Type B pancreatic cell (in vitro differentiated cells): ENCODE measurements around the gene PAPOLA. TPM values are rescaled to one million over a fixed set of nuclear protein-coding genes. Genes with fewer than 3 reads are reported as not detected.

ENCODE experiments used
- DNase-seq: peaks from one replicate; pipeline ENCODE4 v3.0.0; 2021; ENCODE audit warnings: mixed read lengths; ENCODE audit not compliant: unreplicated experiment; ENCODE audit errors: extremely low spot score
- H3K27ac Mint-ChIP-seq: 2 replicates; pipeline ENCODE4 v1.8.0; 2021; ENCODE audit warnings: mild to moderate bottlenecking, mixed read lengths
- H3K27me3 Mint-ChIP-seq: 2 replicates; pipeline ENCODE4 v1.8.0; 2021; ENCODE audit warnings: mixed read lengths
- H3K36me3 Mint-ChIP-seq: 2 replicates; pipeline ENCODE4 v1.8.0; 2021; ENCODE audit warnings: mixed read lengths
- H3K4me1 Mint-ChIP-seq: one replicate; pipeline ENCODE4 v1.8.0; 2021; ENCODE audit warnings: mixed read lengths; ENCODE audit not compliant: unreplicated experiment
- H3K4me3 Mint-ChIP-seq: 2 replicates; pipeline ENCODE4 v1.8.0; 2021; ENCODE audit warnings: mild to moderate bottlenecking, mixed read lengths
- H3K9me3 Mint-ChIP-seq: 2 replicates; pipeline ENCODE4 v1.8.0; 2021; ENCODE audit warnings: mixed read lengths
- total RNA-seq: library from RNA; stranded (reverse); gene quantifications from 2 replicates; pipeline ENCODE4 v1.2.1, GENCODE V29; 2021; ENCODE audit warnings: low replicate concordance
- TF ChIP-seq, protein P1 (sequence below): fragments of 200-600 bp; sonication (generic); conservative IDR thresholded peaks from 2 replicates; pipeline ENCODE4 v1.5.0; 2021; ENCODE audit warnings: antibody characterized with exemption, mild to moderate bottlenecking

Gene PAPOLA
- total RNA-seq, 1 donor from 2014 or later, result 210 TPM

DNA sequence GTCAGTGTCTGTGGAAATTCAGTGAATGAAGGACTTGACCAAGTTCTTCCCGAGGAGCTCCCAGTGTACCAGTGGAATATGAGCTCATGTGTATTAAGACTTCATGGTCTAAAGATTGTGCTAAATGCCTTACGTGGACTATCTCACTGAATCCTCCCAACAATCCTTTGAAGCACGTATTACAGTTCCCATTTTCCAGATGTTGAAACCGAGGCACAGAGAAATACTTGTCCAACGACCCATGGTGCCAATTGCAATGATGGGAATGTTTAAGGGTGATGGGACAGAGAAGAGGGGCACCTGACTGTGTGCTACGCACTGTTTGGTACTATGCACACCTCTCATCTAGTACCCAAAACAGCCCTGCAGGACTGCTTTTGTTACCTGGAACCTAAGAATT lies 77.2 kb downstream of the PAPOLA start:
- no peak overlapping the region for H3K27ac Mint-ChIP-seq
- DNase-seq, result no peak
- H3K9me3 Mint-ChIP-seq, result no peaks in the 10 kb centered on the region
- peaks cover 22% of the 10 kb centered on the region for H3K4me1 Mint-ChIP-seq
- TF ChIP-seq, protein P1, sequence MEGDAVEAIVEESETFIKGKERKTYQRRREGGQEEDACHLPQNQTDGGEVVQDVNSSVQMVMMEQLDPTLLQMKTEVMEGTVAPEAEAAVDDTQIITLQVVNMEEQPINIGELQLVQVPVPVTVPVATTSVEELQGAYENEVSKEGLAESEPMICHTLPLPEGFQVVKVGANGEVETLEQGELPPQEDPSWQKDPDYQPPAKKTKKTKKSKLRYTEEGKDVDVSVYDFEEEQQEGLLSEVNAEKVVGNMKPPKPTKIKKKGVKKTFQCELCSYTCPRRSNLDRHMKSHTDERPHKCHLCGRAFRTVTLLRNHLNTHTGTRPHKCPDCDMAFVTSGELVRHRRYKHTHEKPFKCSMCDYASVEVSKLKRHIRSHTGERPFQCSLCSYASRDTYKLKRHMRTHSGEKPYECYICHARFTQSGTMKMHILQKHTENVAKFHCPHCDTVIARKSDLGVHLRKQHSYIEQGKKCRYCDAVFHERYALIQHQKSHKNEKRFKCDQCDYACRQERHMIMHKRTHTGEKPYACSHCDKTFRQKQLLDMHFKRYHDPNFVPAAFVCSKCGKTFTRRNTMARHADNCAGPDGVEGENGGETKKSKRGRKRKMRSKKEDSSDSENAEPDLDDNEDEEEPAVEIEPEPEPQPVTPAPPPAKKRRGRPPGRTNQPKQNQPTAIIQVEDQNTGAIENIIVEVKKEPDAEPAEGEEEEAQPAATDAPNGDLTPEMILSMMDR, result no peak
- no peaks in the 10 kb centered on the region for H3K36me3 Mint-ChIP-seq
- H3K4me3 Mint-ChIP-seq, result no peak overlapping the region
- peaks cover 9% of the 10 kb centered on the region for H3K27me3 Mint-ChIP-seq

DNA sequence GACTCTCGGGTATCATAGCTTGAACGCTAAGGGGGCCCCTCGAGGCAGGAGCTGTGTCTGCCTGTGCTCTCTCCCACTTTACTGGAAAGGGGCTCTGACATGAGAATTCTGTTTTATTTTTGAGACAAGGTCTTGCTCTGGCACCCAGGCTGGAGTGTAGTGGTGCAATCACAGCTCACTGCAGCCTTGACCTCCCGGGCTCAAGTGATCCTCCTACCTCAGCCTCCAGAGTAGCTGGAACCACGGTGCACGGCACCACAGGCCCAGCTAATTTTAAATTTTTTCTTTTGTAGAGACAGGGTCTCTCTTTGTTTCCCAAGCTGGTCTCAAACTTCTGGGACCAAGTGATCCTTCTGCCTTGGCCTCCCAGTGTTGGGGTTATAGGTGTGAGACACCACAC lies 77.7 kb downstream of the PAPOLA start:
- peaks cover 11% of the 10 kb centered on the region for H3K27me3 Mint-ChIP-seq
- H3K9me3 Mint-ChIP-seq, result no peaks in the 10 kb centered on the region
- H3K27ac Mint-ChIP-seq, result no peak overlapping the region
- TF ChIP-seq, protein P1, result no peak
- no peaks in the 10 kb centered on the region for H3K36me3 Mint-ChIP-seq
- H3K4me1 Mint-ChIP-seq, result peaks cover 19% of the 10 kb centered on the region
- DNase-seq, result no peak
- no peak overlapping the region for H3K4me3 Mint-ChIP-seq

DNA sequence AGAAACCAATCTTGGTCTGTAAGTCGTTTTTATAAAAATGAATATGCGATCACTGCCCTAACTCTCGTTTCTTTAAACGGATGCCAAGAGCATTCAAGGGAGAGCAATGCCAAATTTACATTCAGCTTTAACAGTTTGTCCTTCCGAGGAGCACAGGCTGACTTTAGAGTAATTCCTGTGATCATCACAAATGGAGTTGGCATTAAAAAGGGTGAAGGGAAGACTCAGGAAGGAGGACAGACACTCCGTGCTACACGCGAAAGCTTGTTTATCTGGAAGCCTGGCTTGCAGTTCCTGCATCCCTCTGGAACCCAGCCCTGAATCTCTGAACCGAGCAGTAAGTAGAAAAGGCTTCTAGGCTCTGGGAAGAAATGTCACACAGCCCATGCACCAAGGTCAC lies 78.4 kb downstream of the PAPOLA start:
- H3K4me3 Mint-ChIP-seq, result no peak overlapping the region
- H3K27me3 Mint-ChIP-seq, result peaks cover 15% of the 10 kb centered on the region
- peaks cover 12% of the 10 kb centered on the region for H3K4me1 Mint-ChIP-seq
- DNase-seq, result no peak
- TF ChIP-seq, protein P1, result no peak
- no peak overlapping the region for H3K27ac Mint-ChIP-seq
- no peaks in the 10 kb centered on the region for H3K9me3 Mint-ChIP-seq
- no peaks in the 10 kb centered on the region for H3K36me3 Mint-ChIP-seq

DNA sequence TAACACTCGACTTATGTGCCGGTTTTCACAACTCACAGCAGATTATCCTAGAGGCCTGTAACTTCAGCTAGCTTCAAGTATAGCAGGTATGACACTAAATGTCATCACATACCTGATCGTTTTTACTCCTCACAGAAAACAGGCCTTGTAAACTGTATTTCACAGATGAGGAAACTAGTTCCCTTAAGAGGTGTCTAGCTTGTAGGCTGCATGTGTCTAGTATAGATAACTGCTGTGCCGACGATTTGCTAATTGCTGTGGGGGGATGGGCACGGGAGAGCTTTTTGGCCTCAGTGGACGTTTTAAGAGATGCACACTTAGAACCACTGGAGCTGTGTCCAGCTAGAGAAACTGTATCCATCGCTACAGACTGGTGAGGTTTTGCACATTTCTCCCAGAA lies 78.8 kb downstream of the PAPOLA start:
- Mint-ChIP-seq H3K27me3 (peaks cover 20% of the 10 kb centered on the region), H3K4me1 (peaks cover 9% of the 10 kb centered on the region), H3K36me3 (no peaks in the 10 kb centered on the region), H3K27ac (no peak overlapping the region), H3K9me3 (no peaks in the 10 kb centered on the region), H3K4me3 (no peak overlapping the region)
- DNase-seq, result no peak
- TF ChIP-seq, protein P1, result no peak

DNA sequence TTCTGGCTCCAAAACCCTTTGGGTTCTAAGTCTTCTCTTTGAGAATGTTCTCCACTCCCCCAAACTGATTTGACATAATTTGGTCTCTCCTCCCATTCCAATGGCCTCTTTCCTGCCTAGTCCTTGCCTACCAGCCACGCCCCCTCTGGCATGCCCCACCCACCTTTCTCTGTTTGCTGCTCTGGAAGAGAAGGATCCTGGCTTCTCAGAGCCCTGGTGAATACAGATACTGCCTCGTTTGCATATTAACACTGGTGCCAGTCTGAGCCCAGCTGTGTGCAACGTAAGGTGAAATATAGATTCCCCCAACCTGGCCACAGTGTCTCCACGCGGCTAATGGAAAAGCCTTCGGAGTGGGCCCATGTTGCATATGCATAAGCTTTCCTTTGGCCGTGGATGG lies 79.7 kb downstream of the PAPOLA start:
- DNase-seq, result no peak
- Mint-ChIP-seq H3K4me1 (peaks cover 6% of the 10 kb centered on the region), H3K36me3 (no peaks in the 10 kb centered on the region), H3K27ac (no peak overlapping the region), H3K27me3 (peaks cover 23% of the 10 kb centered on the region), H3K4me3 (no peak overlapping the region), H3K9me3 (no peaks in the 10 kb centered on the region)
- TF ChIP-seq, protein P1, result no peak

DNA sequence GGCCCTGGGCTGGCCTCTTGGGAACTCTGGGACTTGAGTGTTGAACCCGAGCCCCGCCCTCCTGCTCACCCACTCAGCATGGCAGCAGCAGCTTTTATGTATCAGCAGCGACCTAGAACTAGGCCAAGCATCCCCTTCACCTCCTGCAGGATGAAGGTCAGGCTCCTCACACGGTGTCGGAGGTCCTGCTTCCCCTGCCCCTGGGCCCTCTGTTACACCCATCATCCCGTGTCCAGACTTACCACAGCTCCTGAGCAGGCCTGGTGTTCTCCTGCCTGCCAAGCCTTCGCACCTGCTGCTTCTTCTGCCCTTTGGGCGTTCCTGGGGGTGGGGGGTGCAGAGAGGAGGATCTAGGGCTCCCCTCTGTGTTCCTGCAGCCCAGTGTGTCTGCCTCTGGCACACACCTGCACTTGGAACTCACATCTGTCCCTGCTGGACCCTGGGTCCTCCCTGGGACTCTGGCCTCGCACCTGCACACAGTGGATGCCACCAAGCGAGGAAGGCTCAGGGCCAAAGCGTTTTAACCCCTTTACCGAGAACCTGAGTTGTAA lies 80.3 kb downstream of the PAPOLA start:
- no peaks in the 10 kb centered on the region for H3K9me3 Mint-ChIP-seq
- no peak overlapping the region for H3K4me3 Mint-ChIP-seq
- peaks cover 6% of the 10 kb centered on the region for H3K4me1 Mint-ChIP-seq
- TF ChIP-seq, protein P1, result no peak
- no peak for DNase-seq
- H3K36me3 Mint-ChIP-seq, result no peaks in the 10 kb centered on the region
- peaks cover 23% of the 10 kb centered on the region for H3K27me3 Mint-ChIP-seq
- H3K27ac Mint-ChIP-seq, result no peak overlapping the region
